ENCODE measurements around the gene SLC25A39. TPM values are rescaled to one million over a fixed set of nuclear protein-coding genes. Genes with fewer than 3 reads are reported as not detected.
"Not testable (repeated sequence)": the region's sequence is repeated elsewhere in the genome, so short reads cannot be mapped to it uniquely, and the experiment has no call there.

SLC25A39 gene
- total RNA-seq, 6 experiments from 2014 or later, result 94.8 to 116 (median 108) TPM

- Mint-ChIP-seq H3K36me3 (ENCODE audit: low read depth) (0 out of 2 replicates have a peak, but pooled peaks cover 4% of the 10 kb centered on the region), H3K4me1 (ENCODE audit: low read depth) (peaks cover 29% of the 10 kb centered on the region), H3K4me3 (no peak overlapping the region), H3K27me3 (ENCODE audit: insufficient read depth) (peaks cover 6% of the 10 kb centered on the region), H3K27ac (no peak overlapping the region), H3K9me3 (no peaks in the 10 kb centered on the region)
- no peak for TF ChIP-seq CTCF (IDR thresholded peaks at IDR 0.05)
- no peak for DNase-seq
Measured at GRCh38 chr17:44343510-44344209, 19.0 kb upstream of the SLC25A39 start.

- DNase-seq; H3K4me3 Mint-ChIP-seq; H3K9me3 Mint-ChIP-seq; H3K36me3 Mint-ChIP-seq (ENCODE audit: low read depth); H3K27ac Mint-ChIP-seq: not testable (repeated sequence)
- H3K4me1 Mint-ChIP-seq (ENCODE audit: low read depth), result peaks cover 12% of the 10 kb centered on the region
- H3K27me3 Mint-ChIP-seq (ENCODE audit: insufficient read depth), result peaks cover 17% of the 10 kb centered on the region
Measured at GRCh38 chr17:44340553-44340952, 15.9 kb upstream of the SLC25A39 start.

GRCh38 chr17:44338702-44339101, 14.1 kb upstream of the SLC25A39 start:
- H3K27me3 Mint-ChIP-seq (ENCODE audit: insufficient read depth), result peaks cover 11% of the 10 kb centered on the region
- no peak overlapping the region for H3K4me3 Mint-ChIP-seq
- no peak for DNase-seq
- H3K9me3 Mint-ChIP-seq, result no peaks in the 10 kb centered on the region
- no peaks in the 10 kb centered on the region for H3K36me3 Mint-ChIP-seq (ENCODE audit: low read depth)
- TF ChIP-seq CTCF (IDR thresholded peaks at IDR 0.05), result no peak
- no peak overlapping the region for H3K27ac Mint-ChIP-seq
- H3K4me1 Mint-ChIP-seq (ENCODE audit: low read depth), result peaks cover 5% of the 10 kb centered on the region

GRCh38 chr17:44335968-44336367, 11.3 kb upstream of the SLC25A39 start:
- TF ChIP-seq CTCF (IDR thresholded peaks at IDR 0.05), result no peak
- Mint-ChIP-seq H3K4me3 (no peak overlapping the region), H3K27ac (no peak overlapping the region), H3K9me3 (no peaks in the 10 kb centered on the region), H3K4me1 (ENCODE audit: low read depth) (peaks cover 12% of the 10 kb centered on the region), H3K36me3 (ENCODE audit: low read depth) (no peaks in the 10 kb centered on the region), H3K27me3 (ENCODE audit: insufficient read depth) (peaks cover 10% of the 10 kb centered on the region)
- DNase-seq, result no peak

GRCh38 chr17:44335564-44335963, 10.9 kb upstream of the SLC25A39 start:
- H3K4me1 Mint-ChIP-seq (ENCODE audit: low read depth), result peaks cover 12% of the 10 kb centered on the region
- no peak for DNase-seq
- no peak overlapping the region for H3K27ac Mint-ChIP-seq
- peaks cover 10% of the 10 kb centered on the region for H3K27me3 Mint-ChIP-seq (ENCODE audit: insufficient read depth)
- no peaks in the 10 kb centered on the region for H3K36me3 Mint-ChIP-seq (ENCODE audit: low read depth)
- H3K4me3 Mint-ChIP-seq, result no peak overlapping the region
- H3K9me3 Mint-ChIP-seq, result no peaks in the 10 kb centered on the region
- TF ChIP-seq CTCF (IDR thresholded peaks at IDR 0.05), result no peak

GRCh38 chr17:44334727-44335126, 10.1 kb upstream of the SLC25A39 start:
- Mint-ChIP-seq H3K4me1 (ENCODE audit: low read depth) (peaks cover 12% of the 10 kb centered on the region), H3K27me3 (ENCODE audit: insufficient read depth) (peaks cover 10% of the 10 kb centered on the region), H3K4me3 (no peak overlapping the region), H3K36me3 (ENCODE audit: low read depth) (no peaks in the 10 kb centered on the region), H3K27ac (no peak overlapping the region), H3K9me3 (no peaks in the 10 kb centered on the region)
- no peak for DNase-seq
- no peak for TF ChIP-seq CTCF (IDR thresholded peaks at IDR 0.05)

Data from HFFc6 (cell line).